NCI-H2081 (cell line): Measurements from ENCODE around the gene PHRF1.
A peak's percentile ranks its signal among the peaks of the same experiment; 100 is the strongest.

Experiments used
- DNase-seq, 2 experiments: peaks; one replicate each; lab custom pipeline; 2025; lab: John Stamatoyannopoulos, UW

PHRF1 gene

DNA sequence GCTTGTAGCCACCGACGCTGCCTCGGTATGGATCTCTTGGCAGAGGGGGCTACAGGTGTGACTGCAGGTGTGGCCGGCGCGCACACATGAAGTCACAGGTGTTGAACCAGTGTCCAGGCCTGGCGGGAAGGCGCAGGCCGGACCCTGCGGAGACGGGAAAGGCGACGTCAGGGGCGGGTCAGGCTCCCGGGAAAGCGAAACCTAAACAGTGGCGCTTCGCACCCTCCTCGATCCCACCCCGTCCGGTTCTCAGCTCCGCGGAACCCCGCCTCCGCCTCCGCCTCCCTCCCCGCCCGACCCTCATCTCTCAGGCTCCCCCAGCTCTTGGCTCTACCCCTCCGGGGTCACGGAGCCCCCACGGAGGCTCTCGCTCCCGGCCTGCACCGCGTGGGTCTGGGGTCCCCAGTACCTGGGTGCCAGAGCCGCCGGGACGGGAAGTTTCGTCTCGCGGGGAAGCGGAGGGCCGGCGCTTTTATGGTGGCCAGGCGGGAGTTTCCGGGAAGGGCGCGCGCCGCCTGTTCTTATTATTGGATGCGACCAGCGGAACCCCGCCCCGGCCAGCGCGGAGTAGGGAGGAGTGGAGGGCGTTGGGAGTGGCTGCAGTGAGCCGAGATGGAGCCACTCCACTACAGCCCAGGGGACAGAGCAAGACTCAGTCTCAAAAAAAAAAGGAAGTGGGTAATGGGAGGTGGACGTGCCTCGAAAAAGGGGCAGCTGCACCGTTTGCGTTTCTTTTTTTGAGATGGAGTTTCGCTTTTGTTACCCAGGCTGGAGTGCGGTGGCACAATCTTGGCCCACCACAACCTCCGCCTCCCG lies 39.4 kb downstream of the PHRF1 start, which contains the start of gene IRF7:
Gene IRF7, minus strand, starts transcription at position 447 of the 816 bp plus-strand sequence. CDS start 586 bp downstream, outside the sequence.
- DNase-seq, result peak; percentile 81 to 87

DNA sequence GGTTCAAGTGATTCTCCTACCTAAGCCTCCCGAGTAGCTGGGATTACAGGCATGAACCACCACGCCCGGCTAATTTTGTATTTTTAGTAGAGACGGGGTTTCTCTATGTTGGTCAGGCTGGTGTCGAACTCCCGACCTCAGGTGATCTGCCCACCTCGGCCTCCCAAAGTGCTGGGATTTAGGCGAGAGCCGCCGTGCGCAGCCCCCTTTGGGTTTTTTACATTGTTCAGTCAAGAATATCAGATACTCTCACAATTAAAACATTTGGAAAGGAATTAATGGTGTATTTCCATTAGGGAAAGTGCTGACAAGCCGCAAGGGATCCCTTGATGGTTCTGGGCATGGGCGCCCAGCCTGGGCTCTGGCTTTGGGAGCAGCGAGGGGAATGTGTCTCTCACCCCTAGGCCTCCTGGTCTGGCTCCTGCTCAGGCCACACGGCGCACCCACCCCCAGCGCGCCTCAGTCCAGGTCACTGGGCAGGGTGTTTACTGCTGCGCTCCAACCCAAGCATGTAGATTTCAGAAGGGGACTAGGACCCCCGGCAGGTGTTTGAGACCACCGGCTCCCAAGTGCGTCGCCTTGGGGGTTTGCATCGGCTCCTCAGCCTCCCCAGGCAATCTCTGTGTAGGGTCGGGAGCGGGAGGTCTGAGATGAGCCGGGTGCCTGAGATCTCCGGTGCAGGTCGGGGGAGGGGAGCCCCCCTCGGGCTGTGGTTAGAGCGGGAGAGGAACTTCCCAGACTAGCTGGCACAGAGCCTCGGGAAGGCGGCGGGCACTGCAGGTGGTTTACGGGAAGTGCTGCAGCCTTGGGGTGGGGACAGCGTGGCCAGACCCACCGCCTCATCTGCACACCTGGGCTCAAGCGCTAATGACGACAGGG lies 40.3 kb downstream of the PHRF1 start:
- no peak for DNase-seq

DNA sequence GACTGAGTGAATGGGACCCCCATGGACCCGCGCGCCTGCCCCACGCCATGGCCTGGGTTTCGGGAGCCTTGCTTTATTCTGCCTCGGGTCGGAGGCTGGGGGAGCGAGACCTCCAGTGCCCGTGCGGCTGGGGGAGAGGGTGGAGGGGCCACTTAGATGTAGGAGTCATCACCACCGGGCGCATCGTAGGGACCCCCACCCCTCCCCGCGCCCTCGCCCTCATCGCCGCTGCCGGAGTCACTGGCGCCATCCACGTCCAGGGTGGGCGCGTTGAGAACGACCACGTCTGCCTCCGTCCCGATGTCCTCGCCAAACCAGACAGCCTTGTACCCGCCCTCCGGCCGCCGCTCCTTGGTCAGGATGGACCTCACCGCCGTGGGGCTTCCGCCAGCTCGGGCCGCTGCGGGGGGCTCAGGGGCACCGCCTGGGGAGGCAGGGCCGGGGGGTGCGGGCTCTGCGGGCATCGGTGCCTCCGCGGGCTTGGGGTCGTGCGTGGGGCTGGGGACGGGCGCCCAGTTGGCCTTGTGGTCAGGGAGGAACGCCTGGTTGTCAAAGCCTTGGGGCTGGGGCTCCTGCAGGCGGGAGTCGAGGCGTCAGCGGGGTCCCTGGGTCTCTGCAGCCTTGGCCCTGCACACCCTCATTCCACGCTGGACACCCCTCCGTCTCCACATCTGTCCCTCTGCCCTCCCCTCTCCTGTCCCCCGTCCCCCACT lies 41.1 kb downstream of the PHRF1 start:
- DNase-seq, result no peak

DNA sequence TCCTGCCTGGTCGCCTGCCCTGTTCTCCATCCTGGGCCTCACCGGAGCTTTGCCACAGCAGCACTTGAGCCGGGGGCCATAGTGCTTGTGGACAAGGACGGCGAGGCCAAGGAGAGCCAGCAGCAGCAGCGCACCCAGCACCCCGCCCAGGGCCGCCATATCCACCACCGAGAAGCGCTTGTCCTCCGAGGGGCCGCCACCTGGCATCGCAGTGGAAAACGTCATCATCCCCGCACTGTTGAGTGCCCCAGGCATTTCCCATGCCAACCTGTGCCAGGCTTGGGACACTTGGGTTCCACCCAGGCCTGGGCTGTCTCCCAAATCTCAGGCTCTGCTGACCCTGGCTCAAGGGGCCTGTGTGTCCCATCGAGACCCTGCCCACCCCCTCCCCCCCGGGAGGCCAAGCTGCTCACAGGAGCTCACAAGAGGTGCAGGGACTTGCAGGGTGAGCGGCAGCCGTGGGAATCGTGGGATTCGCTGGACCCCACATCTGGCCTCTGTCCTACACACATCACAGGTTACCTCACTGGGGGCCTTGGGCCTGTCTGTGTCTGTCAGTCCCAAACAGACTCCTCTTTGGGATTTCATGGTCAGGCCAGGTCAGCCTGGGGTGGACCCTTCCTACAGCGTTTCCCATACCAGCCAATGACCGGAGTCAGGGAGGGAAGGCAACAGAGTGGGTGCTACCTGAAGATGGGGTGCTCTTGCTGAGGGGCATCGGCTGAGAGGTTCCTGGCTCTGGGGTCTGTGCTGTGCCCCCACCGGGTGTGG lies 41.8 kb downstream of the PHRF1 start:
- DNase-seq, result no peak

DNA sequence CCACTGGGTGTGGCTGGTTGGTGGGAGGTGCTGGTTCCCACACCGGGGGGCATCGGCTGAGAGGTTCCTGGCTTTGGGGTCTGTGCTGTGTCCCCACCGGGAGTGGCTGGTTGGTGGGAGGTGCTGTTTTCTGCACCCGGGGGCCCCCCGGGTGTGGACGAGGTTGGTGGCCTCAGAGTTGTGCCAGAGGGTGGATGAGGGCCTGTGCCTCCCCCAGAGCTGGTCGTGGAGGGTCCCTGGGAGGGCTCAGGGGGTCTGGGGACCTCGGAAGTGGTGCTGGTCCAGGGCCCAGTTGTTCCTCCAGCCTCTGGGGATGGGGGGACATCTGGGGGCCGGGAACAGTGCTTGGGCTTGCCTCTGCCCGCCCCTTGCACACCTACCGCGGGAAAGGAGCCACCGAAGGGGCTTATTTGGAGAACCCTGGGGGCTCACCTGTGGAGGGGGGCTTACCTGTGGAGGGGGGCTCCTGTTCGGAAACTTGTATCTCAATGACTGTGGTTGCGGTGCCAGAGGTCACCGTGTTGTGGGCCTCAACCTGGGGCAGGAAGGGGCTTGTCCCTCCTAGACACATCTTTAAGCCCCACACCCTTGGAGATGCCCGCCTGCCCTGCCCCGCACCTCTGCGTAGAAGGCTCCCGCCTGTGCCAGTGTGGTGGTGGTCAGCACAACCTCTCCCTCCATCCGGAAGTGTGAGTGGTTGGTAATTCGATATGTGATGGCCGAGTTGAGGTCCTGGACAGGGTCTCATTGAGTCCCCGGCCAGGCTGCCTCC lies 42.8 kb downstream of the PHRF1 start:
- DNase-seq, result no peak

DNA sequence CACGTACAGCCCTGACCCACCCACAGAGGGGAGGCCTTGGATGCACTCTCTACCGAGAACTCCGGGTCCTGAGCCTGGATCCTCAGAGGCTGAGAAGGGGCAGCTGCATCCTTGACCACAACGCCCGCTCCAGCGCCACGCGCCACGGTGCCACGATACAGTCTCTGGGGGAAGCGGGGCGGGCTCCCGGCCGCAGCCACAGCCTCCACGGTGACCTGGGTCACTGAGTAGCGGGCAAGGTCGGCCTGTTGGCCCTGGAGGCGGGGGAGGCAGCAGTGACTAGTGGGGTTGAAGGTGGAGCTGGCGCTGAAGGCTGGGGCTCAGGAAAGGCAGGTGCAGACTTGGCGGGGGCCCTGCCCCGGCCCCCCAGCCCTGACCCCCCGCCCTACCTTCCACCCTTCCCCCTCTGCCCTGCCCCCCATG lies 43.4 kb downstream of the PHRF1 start:
- no peak for DNase-seq

DNA sequence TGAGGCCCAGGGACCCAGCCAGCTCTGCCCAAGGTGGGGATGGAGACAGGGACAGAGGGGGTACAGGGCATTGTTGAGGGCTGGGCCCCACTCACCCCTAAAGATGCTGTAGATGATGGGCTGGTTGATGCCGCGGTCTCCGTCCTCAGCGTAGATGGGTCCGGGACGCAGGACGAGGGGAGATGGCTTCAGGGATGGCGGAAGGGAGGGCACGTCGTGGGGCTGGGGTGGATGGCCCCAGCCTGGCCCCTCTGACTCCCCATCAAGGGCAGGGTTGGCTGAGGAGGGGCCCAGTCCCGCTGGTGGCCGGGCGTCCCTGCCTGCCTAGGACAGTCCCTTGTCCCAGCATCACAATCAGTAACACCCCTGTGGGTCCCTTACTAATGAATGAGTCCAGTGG lies 43.9 kb downstream of the PHRF1 start:
- no peak for DNase-seq

DNA sequence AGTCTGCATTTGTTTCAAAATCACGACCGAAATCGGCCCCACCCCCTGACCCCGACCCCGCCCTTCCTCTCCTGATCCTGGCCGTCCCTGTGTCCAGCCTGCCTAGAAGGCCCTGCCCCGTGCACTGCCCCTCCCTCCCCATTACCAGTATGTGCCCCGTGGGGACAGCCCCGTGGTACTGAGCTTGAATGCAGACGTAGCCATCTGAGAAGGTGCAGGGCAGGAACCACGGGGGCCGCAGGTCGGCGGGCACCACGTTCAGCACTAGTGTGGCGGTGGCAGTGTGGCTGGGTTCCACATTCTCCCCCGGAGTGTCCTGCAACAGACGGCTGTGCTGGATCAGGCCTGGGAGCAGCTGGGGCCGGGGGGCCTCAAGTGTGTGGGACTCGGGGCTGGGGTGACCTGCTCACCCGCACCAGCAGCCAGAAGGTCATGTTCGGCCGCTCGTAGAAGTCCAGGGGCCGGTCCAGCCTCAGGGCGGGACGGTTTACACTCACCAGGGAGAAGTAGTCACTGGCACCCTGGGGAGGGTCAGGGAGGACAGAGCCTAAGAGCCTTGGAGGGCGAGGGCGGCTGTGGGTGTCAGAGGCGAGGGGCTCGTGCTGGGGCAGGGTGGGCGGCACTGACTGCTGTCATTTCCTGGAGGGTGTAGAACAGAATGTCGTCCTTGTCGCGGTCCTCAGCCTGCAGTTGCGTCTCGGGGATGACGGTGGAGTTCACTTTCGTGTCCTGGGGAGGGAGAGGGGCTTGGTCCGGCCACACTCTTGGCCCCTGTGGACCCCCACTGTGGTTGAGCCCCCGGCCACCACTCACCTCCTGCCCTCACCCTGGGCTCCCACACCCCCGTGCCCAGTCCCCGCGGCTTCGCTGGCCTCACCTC lies 44.9 kb downstream of the PHRF1 start:
- no peak for DNase-seq

DNA sequence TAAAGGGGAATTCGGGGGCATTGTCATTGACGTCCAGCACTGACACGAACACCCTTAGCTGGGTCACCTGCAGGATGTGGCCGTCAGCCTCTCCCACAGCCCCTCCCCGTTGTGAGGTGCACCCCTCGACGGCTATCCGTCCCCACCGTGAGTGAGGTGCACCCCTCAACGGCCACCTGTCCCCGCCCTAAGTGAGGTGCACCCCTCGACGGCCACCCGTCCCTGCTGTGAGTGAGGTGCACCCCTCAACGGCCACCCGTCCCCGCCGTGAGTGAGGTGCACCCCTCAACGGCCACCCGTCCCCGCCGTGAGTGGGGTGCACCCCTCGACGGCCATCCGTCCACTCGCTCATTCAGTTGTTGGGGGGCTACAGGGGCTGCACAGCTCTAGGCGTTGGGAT lies 45.6 kb downstream of the PHRF1 start:
- no peak for DNase-seq

DNA sequence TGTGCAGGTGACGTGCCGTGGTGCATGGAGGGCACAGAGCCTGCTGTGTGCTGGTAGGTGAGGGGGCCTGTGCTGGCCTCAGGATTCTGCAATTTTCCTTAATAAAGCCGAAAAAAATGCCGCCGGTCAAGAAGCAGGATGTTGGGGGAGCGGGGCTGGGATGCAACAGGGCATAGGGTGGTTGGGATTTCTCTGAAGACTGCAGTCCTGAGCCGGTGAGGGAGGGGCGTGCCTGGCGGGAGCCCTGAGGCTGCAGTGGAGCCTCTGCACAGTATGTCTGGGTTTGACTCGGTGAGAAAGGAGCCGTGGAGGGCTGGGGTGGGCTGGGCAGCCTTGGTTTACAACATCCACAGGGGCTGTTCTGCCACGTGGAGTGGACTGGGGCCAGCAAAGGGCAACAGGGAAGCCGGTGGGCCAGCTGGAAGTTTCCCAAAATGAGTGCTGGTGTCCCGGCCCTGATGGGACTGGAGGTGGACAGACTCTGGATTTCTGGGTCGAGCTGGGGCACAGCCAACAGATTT lies 47.1 kb downstream of the PHRF1 start:
- DNase-seq, result no peak

DNA sequence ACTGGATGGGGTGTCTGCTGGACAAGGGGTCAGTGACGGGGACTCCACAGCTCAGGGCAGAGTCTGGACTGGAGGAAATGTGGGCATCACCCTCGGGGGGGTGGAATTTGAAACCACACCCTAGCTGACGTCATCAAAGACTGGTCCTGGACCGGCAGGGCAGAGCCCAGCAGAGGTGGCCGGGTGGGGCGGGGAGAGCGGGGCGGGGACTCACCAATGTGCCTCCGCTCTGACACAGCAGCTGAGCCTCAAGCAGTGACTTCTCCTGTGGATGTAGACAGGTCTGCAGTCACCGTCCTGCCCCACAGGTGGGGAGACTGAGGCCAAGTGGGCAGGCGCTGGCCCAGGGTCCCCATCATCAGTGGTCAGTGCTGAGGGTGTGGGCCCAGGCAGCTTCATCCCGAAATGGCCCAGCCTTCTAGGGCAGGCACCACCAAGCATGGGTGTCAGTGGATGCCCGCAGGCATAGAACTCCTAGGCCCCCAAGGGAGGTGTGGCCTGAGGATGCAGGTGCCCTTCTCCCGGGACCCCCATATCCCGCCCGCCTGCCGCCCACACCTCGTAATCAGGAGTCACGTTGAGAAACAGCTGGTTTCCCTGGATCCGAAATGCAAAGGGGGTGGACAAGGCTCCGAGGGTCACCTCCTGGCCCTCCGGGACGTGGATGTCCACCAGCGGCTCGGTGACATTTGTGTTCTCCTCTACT lies 47.9 kb downstream of the PHRF1 start:
- DNase-seq, result no peak

DNA sequence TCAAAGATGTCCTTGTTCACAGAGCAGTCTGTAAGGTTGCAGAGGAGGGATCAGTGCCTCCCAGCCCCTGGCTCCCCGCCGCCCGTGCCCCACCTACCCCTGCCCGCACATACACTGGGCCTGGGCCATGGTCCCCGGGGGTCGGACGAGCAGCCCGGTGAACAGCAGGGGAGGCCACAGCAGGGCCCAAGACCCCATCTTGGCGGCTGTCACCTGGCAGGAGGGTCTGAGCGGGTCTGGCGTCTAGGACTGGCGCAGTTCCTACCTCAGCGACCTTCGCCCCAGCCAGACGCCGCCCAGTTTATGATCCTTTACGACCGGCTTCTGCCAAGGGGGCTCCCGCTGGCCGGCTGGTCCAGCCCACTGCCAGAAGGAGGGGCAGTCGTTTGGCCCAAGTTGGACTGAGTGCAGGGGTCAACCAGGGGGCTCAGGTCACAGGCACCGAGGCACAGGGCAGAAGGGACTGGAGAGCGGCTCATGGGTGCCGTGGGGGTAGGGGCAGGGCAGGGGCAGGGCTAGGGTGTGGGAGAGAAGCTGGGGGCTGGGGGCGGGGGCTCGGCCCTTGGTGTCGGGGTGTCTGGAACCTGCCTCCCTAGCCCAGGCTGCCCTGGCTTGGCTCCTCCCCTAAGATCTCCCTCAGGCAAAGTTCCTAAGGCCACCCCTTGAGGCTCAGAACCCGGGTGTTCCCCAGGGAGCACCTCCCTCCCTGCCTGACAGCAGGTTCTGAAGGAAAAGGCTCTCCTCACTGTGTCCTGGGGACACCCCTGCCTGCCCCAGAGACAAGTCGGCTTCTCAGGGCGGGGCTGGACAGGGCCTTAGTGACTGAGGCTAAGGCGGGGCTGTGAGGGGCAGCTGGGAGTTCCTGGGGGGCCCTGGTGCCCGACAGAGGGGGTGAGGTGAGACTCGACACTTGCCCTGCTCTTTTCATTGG lies 48.7 kb downstream of the PHRF1 start, which contains the start of gene CDHR5:
Gene CDHR5, minus strand, starts transcription at position 251 of the 931 bp plus-strand sequence. Its CDS starts 53 bp downstream, at position 198.
- DNase-seq, result no peak

DNA sequence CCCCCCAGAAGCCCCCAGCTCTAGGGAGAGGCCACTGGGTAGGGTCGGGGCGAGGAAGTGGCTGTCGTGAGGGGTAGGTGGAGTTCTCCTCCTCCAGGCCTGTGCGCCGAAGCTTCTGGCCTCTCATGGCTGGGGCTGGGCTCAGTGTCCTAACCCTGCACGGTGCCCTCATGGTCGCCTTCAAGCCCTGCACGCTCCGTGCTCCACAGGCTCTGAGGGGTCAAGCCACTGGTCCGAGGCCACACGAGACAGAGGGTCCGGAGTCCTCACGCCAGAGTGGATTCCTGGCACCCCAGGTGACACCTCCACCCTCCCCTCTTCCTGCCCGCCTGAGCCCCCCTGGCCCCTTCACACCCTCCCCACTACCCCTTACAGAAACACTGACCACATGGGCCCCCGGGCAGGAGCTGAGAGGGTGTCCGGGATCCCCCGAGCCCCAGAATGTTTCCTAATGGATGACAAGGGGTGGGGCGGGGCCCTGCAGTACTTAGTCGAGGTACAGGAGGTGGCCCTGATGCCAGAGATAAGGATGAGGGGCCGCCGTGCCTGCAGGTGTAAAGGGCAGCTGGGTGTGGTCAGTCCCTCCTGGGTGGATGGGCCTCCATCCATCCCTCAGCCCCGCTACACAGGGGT lies 49.5 kb downstream of the PHRF1 start:
- no peak for DNase-seq

DNA sequence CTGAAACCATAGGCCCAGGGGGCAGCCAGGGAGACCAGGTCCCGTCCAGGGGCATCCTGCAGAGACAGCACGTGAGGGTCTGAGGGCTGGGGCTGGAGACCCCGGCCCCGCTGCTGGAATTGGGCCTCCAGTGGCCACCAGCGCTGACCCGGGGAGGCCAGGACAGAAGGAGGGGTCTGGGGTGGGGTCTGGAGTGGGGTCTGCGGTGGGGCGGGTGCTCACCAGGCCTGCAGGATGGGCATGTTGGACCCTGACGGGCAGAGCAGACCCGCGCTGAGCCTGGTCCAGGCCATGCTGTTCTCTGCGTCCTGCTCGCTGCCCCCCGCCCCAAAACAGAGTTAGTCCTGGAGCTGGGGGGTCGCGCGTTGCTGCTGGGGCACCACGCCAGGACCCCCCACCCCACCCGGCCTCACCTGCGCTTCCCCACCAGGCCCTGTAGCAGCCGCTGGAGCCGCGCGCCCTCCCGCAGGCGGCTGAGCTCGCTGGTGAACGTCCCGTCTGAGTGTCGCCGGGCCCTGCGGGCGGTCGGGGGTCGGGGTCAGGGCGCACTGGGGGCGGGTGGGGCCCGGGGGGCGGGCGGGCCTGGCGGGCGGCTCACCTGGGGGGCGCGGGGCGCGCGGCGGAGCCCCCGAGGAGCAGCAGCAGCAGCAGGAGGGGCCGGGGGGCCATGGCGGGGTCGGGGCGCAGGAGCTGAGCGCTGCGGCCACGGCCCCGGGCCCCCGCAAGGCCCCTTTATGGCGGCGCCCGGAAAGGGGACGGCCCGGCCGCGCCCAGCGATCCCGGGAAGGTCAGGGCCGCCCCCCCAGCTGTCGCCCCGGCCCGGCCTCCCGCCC lies 50.4 kb downstream of the PHRF1 start, which contains the start of gene SCT:
Gene SCT, minus strand, starts transcription at position 707 of the 833 bp plus-strand sequence. Its CDS starts 38 bp downstream, at position 669.
- DNase-seq, result no peak

DNA sequence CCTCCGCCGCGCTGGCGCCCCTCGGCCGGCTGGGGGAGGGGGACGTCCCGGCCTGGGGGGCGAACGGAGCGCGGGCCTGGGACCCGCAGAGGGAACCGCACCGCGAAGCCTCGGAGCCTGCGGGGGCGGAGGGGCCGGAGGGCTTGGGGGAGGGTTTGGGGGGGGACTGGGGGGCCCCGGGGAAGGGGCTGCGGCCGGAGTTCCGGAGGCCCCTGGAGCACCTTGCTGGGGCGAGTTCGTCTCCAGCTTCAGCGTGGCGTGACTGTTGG lies 51.0 kb downstream of the PHRF1 start:
- no peak for DNase-seq

DNA sequence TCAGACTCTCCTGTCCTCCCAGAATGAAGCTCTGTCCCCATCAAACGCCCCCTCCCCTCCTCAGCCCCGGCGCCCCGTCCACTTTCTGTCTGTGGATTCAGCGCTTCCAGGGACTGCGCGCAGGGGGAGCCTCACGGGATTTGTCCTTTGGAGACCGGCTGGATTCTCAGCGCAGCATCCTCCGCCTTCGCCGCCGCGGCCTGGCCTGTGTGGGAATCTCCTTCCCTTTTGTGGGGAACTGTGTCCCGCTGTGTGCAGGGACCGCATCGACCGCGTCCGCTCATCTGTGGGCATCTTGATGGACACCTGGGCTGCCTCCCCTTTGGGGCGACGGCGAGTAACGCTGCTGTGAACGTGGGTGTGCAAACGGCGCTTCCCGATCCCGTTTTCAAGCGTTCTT lies 51.8 kb downstream of the PHRF1 start:
- no peak for DNase-seq
